RWPE2 (cell line): ENCODE data around the gene ZNF425.
"Not testable (repeated sequence)": the region's sequence is repeated elsewhere in the genome, so short reads cannot be mapped to it uniquely, and the experiment has no call there.

ENCODE experiments used
- ATAC-seq: fragments of 200-7000 bp; cut with Tn5 transposase; 3 replicates; pipeline ENCODE4 v1.9.1; 2021; ENCODE audit warnings: low read depth
- DNase-seq: peaks from one replicate; pipeline ENCODE4 v3.0.0-alpha.2; 2020; ENCODE audit warnings: low spot score
- H3K27ac ChIP-seq: fragments of 450-650 bp; 2 replicates; pipeline ENCODE4 v1.5.1; 2017; ENCODE audit warnings: mild to moderate bottlenecking; ENCODE audit not compliant: poor library complexity, severe bottlenecking
- H3K27me3 ChIP-seq: fragments of 250-450 bp; sonication (Bioruptor Pico); 2 replicates; pipeline ENCODE4 v1.5.1; 2021; ENCODE audit warnings: mild to moderate bottlenecking, moderate library complexity; ENCODE audit not compliant: insufficient read depth, poor library complexity, severe bottlenecking
- H3K36me3 ChIP-seq: fragments of 250-450 bp; sonication (Bioruptor Pico); 2 replicates; pipeline ENCODE4 v1.5.1; 2020; ENCODE audit warnings: low read depth, mild to moderate bottlenecking, moderate library complexity
- H3K4me1 ChIP-seq: fragments of 250-450 bp; sonication (Bioruptor Pico); 2 replicates; pipeline ENCODE4 v1.5.1; 2021; ENCODE audit warnings: mild to moderate bottlenecking, moderate library complexity; ENCODE audit not compliant: insufficient read depth, poor library complexity, severe bottlenecking
- H3K4me3 ChIP-seq: fragments of 250-450 bp; sonication (Bioruptor Pico); 2 replicates; pipeline ENCODE4 v1.5.1; 2021; ENCODE audit warnings: mild to moderate bottlenecking, moderate library complexity; ENCODE audit not compliant: severe bottlenecking
- H3K9me3 ChIP-seq: fragments of 250-450 bp; sonication (Bioruptor Pico); 2 replicates; pipeline ENCODE4 v1.5.1; 2021; ENCODE audit warnings: mild to moderate bottlenecking, moderate library complexity; ENCODE audit not compliant: severe bottlenecking
- TF ChIP-seq, protein P1 (sequence below): fragments of 450-650 bp; IDR thresholded peaks from one replicate; pipeline ENCODE4 v1.5.1; 2017; ENCODE audit warnings: mild to moderate bottlenecking, moderate library complexity; ENCODE audit not compliant: poor library complexity, severe bottlenecking

ZNF425 gene

DNA sequence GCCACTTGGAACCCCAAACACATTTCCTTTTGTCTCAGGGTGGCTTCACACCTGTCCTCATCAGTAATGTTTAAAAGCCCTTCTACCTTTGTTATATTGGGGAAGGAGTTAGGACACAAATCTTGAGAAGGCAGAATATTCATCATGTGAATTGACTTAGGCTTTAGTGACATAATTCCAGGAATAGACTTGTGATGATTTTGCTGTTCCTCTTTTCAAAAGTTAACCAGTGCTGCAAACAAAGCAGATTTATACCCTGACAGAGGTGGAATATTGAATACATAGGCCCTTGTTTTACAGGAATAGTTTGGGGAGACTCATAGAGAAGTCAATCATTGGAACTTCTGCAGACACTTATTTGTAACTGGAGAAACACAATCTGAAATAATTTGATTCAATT lies 62.6 kb downstream of the ZNF425 start:
- H3K27me3 ChIP-seq, result no peaks in the 10 kb centered on the region
- H3K27ac ChIP-seq, result no peak overlapping the region
- H3K9me3 ChIP-seq, result no peaks in the 10 kb centered on the region
- peaks cover 5% of the 10 kb centered on the region; the same call in 1 of the 2 replicates for H3K36me3 ChIP-seq
- no peak for DNase-seq
- no peak overlapping the region for H3K4me3 ChIP-seq
- ATAC-seq, result no peak
- no peaks in the 10 kb centered on the region for H3K4me1 ChIP-seq
- TF ChIP-seq, protein P1, sequence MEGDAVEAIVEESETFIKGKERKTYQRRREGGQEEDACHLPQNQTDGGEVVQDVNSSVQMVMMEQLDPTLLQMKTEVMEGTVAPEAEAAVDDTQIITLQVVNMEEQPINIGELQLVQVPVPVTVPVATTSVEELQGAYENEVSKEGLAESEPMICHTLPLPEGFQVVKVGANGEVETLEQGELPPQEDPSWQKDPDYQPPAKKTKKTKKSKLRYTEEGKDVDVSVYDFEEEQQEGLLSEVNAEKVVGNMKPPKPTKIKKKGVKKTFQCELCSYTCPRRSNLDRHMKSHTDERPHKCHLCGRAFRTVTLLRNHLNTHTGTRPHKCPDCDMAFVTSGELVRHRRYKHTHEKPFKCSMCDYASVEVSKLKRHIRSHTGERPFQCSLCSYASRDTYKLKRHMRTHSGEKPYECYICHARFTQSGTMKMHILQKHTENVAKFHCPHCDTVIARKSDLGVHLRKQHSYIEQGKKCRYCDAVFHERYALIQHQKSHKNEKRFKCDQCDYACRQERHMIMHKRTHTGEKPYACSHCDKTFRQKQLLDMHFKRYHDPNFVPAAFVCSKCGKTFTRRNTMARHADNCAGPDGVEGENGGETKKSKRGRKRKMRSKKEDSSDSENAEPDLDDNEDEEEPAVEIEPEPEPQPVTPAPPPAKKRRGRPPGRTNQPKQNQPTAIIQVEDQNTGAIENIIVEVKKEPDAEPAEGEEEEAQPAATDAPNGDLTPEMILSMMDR, result no peak

DNA sequence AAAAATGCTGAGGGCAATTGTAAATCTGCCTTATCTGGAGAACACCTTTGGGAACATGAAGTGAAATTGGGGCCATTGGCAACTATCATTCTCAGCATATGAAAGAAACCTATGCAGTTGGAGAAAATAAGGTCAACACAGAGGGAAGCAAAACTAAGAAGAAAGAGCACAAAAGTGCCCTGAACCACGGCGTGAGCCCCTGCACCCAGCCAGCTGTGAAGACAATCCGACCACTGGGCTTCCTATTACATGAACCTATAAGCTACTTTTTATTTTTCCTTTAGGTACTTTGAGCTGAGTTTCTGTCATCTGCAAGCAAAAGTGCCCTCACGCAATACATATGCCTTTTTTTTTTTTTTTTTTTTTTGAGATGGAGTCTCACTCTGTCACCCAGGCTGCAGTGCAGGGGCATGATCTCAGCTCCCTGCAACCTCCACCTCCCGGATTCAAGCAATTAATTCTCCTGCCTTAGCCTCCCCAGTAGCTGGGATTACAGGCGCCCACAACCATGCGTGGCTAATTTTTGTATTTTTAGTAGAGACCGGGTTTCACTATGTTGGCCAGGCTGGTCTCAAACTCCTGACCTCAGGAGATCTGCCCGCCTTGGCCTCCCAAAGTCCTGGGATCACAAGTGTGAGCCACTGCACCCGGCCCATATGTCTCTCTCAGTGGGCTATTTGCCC lies 63.8 kb downstream of the ZNF425 start:
- H3K27me3 ChIP-seq, H3K4me1 ChIP-seq, H3K4me3 ChIP-seq, DNase-seq, H3K36me3 ChIP-seq, H3K27ac ChIP-seq, H3K9me3 ChIP-seq, ATAC-seq: not testable (repeated sequence)

DNA sequence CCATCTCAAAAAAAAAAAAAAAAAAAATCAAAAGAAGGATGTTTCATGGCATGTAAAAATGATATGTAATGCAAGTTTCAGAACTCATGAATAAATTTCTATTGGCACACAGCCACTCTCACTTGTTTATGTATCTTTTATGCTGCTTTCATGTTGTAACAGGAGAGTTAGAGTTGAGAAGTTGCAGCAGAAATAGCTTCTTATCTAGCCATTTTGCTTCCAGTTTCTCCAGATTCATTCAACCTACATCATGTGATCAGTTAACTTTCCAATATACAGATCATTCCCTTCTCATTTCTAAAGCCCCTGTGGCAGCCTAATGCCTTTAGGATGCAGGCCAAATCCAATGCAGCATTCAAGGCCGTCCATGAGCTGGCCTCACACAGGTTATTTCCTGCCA lies 66.0 kb downstream of the ZNF425 start:
- Histone ChIP-seq H3K4me1 (peaks cover 5% of the 10 kb centered on the region), H3K4me3 (no peak overlapping the region), H3K36me3 (no peaks in the 10 kb centered on the region), H3K27ac (no peak overlapping the region), H3K27me3 (no peaks in the 10 kb centered on the region), H3K9me3 (no peaks in the 10 kb centered on the region)
- TF ChIP-seq, protein P1, result no peak
- DNase-seq (no peak), ATAC-seq (no peak)

DNA sequence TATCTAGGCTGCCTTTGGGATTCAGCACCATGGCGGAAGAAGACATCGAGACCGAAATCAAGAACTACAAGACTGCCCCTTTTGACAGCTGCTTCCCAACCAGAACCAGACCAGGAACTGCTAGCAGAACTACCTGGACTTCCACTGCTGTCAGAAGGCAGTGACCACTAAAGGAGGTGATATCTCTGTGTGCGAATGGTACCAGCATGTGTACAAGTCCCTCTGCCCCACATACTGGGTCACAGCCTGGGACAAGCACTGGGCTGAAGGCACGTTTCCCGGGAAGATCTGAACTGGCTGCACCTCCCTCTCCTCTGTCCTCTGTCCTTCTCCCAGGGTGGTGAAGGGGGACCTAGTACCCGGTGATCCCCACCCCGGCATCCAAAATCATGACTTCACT lies 72.2 kb downstream of the ZNF425 start:
- TF ChIP-seq, protein P1, result no peak
- DNase-seq, result no peak
- Histone ChIP-seq H3K9me3 (no peaks in the 10 kb centered on the region), H3K4me3 (no peak overlapping the region), H3K4me1 (peaks cover 5% of the 10 kb centered on the region), H3K27ac (no peak overlapping the region), H3K27me3 (no peaks in the 10 kb centered on the region), H3K36me3 (no peaks in the 10 kb centered on the region)
- ATAC-seq, result no peak

DNA sequence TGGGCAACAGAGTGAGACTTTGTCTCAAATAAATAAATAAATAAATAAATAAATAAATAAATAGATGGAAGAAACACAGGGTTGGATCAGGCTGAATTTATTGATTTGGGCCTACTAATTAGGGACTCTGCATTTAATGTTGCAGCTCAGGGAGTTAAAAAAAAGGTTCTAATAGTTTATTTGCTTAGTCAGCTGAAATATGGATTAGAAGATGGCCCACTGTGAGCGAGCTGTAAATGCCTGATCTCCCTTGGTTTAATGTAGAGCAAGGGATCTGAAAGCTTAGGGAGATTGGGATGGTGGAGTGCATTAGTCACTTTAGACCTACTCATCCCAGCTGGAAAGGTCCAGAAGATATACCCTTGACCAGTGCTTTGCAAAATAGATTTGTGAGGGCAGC lies 72.7 kb downstream of the ZNF425 start:
- Histone ChIP-seq H3K4me1 (peaks cover 5% of the 10 kb centered on the region), H3K27me3 (no peaks in the 10 kb centered on the region), H3K4me3 (no peak overlapping the region), H3K36me3 (no peaks in the 10 kb centered on the region), H3K27ac (no peak overlapping the region), H3K9me3 (no peaks in the 10 kb centered on the region)
- no peak for DNase-seq
- no peak for ATAC-seq
- TF ChIP-seq, protein P1, result no peak
